GM12891 (cell line): ENCODE data around the gene TAGAP.

Experiments used
- DNase-seq: peaks from one replicate; pipeline ENCODE4 v3.0.0; 2011; ENCODE audit warnings: low spot score; ENCODE audit not compliant: insufficient read length
- FAIRE-seq: peaks from 2 replicates; lab custom pipeline; 2011; peaks lifted over from hg19 to GRCh38; lab: Jason Lieb, UNC
- PAX5 ChIP-seq: IDR thresholded peaks from 2 replicates; pipeline ENCODE4 v1.6.1; 2011; ENCODE audit warnings: low read length, moderate library complexity, mild to moderate bottlenecking; ENCODE audit not compliant: insufficient read depth, severe bottlenecking
- POLR2A ChIP-seq: IDR thresholded peaks from 2 replicates; pipeline ENCODE4 v1.6.1; 2011; ENCODE audit warnings: low read depth, low read length, control low read depth
- POLR2AphosphoS5 ChIP-seq: IDR thresholded peaks from 2 replicates; pipeline ENCODE4 v1.6.1; 2011; ENCODE audit warnings: low read depth, low read length, control low read depth
- POU2F2 ChIP-seq: IDR thresholded peaks from 2 replicates; pipeline ENCODE4 v1.6.1; 2011; ENCODE audit warnings: low read depth, mild to moderate bottlenecking, control low read depth, low read length, moderate library complexity
- SPI1 ChIP-seq: IDR thresholded peaks from 2 replicates; pipeline ENCODE4 v1.6.1; 2011; ENCODE audit warnings: low read depth, low read length, control low read depth
- TAF1 ChIP-seq: IDR thresholded peaks from 2 replicates; pipeline ENCODE4 v1.6.1; 2011; ENCODE audit warnings: low read depth, low read length, control low read depth

The TAGAP gene

GRCh38 chr6:159052720-159053119 is 7.9 kb upstream of the TAGAP start:
- TF ChIP-seq POU2F2, result no peak
- no peak for TF ChIP-seq POLR2AphosphoS5
- TF ChIP-seq SPI1, result no peak
- TF ChIP-seq POLR2A, result no peak
- no peak for TF ChIP-seq TAF1
- TF ChIP-seq PAX5, result no peak
- peak; percentile 20 for FAIRE-seq
- DNase-seq, result no peak

GRCh38 chr6:159047891-159048685 is 3.3 kb upstream of the TAGAP start:
- TF ChIP-seq POLR2A, result no peak
- no peak for TF ChIP-seq PAX5
- TF ChIP-seq TAF1, result no peak
- TF ChIP-seq SPI1, result no peak
- DNase-seq (no peak), FAIRE-seq (no peak)

GRCh38 chr6:159045801-159046200 is 1.0 kb upstream of the TAGAP start:
- FAIRE-seq, result no peak
- TF ChIP-seq POU2F2 (no peak), SPI1 (0 out of 2 replicates have a peak, but pooled peaks have one; percentile 11)
- no peak for DNase-seq

GRCh38 chr6:159043947-159044346 is 844 bp downstream of the TAGAP start:
- no peak for DNase-seq
- TF ChIP-seq TAF1 (no peak), POLR2AphosphoS5 (no peak), POLR2A (no peak)
- peak; percentile 41 for FAIRE-seq

- TF ChIP-seq POLR2AphosphoS5 (no peak), SPI1 (no peak), POLR2A (no peak), PAX5 (no peak), TAF1 (no peak), POU2F2 (no peak)
- no peak for FAIRE-seq
Measured at GRCh38 chr6:159043251-159043650, 1.5 kb downstream of the TAGAP start.

GRCh38 chr6:159042826-159043181 is 2.0 kb downstream of the TAGAP start:
- FAIRE-seq (no peak), DNase-seq (no peak)
- TF ChIP-seq TAF1, result no peak
- no peak for TF ChIP-seq SPI1
- no peak for TF ChIP-seq POU2F2
- no peak for TF ChIP-seq PAX5
- no peak for TF ChIP-seq POLR2A
- no peak for TF ChIP-seq POLR2AphosphoS5

More at GRCh38 chr6:159043251-159043650, 1.5 kb downstream of the TAGAP start:
- DNase-seq, result no peak

- FAIRE-seq (peak; percentile 95), DNase-seq (no peak)
Measured at GRCh38 chr6:159042003-159042825, 2.6 kb downstream of the TAGAP start.

GRCh38 chr6:159041181-159041580 is 3.6 kb downstream of the TAGAP start:
- no peak for TF ChIP-seq POLR2AphosphoS5
- FAIRE-seq (no peak), DNase-seq (no peak)

More at GRCh38 chr6:159042003-159042825, 2.6 kb downstream of the TAGAP start:
- TF ChIP-seq SPI1 (peak; percentile 80), POU2F2 (no peak)

GRCh38 chr6:159039885-159040258 is 4.9 kb downstream of the TAGAP start:
- no peak for FAIRE-seq
- TF ChIP-seq POU2F2 (no peak), POLR2AphosphoS5 (no peak), POLR2A (no peak), SPI1 (no peak), PAX5 (no peak), TAF1 (no peak)
- DNase-seq, result no peak
